Activated CD4-positive, CD25-positive, alpha-beta regulatory T cell (primary cell): ENCODE results near the gene CALCOCO2.
"Not testable (repeated sequence)": the region's sequence is repeated elsewhere in the genome, so short reads cannot be mapped to it uniquely, and the experiment has no call there.

ENCODE experiments used
- DNase-seq, 4 experiments: peaks; one replicate each; lab custom pipeline; 2025; lab: John Stamatoyannopoulos, UW

CALCOCO2 gene

DNA sequence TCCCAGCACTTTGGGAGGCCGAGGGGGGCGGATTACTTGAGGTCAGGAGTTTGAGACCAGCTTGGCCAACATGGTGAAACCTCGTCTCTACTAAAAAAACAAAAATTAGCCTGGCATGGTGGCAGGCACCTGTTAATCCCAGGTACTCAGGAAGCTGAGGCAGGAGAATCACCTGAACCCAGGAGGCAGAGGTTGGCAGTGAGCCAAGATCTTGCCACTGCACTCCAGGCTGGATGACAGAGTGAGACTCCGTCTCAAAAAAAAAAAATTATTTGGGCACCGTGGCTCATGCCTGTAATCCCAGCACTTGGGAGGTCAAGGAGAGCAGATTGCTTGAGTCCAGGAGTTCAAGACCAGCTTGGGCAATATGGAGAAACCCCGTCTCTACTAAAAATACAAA is 9.9 kb upstream of the CALCOCO2 start:
- not testable (repeated sequence) for DNase-seq

DNA sequence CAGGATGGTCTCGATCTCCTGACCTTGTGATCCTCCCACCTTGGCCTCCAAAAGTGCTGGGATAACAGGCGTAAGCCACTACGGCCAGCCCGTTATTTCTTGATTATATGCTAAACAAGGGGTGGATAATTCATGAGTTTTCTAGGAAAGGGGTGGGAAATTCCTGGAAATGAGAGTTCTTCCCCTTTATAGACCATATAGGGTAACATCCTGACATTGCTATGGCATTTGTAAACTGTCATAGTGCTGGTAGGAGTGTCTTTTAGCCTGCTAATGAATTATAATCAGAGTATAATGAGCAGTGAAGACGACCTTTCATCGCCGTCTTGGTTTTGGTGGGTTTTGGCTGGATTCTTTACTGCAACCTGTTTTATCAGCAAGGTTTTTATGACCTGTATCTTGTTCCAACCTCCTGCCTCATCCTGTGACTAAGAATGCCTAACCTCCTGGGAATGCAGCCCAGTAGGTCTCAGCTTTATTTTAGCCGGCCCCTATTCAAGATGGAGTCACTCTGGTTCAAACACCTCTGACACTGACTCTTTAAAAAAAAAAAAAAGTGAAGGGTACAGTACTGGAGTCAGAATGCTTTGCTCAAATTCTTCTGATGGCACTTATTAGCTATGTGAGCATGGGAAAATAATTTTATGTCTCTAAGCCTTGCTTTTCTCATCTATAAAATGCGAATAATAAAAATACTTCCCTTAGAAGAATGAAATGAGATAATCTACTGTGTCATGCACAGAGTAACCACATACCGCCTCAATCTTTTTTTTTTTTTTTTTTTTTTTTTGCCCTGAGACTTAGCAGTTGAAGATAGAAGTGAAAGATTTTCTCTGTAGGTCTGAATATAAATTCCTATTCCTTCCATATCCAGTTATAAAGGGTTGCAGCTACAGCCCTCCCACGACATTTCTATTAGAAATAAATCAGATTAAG is 5.1 kb upstream of the CALCOCO2 start:
- no peak for DNase-seq

DNA sequence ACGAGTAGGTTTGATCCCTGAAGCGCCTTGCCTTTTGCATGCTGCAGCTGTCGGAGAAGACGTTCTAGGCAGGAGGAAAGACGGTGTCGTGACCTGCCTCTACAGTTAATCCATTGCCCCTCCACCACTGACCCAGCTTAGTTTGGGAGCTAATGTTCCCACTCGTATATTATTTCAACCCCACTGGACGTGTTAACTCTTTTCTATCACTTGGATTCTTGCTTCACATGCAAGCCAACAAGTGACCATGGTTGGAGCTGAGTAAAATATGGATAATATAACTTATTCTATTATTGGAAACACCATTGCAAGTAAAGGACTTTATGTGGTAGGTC is 681 bp downstream of the CALCOCO2 start:
- no peak for DNase-seq

GRCh38 chr17:48834973-48835372 is 4.1 kb downstream of the CALCOCO2 start:
- no peak for DNase-seq

DNA sequence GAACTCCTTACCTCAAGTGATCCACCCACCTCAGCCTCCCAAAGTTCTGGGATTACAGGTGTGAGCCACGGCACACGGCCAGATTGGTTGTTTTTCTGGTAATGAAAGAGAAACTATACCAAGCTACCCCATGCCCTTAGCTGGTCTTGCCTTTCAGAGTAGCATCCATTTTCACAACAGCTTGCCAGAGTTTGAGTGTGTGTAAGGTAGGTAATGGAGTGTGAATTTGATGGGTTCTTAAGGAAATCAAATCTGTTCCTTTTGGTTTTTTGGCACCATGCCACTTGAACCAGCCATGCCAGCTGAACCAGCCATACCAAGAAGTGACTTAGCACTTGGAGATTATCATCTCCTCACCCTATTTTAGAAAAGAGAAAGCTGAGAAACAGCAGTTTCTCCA is 5.1 kb downstream of the CALCOCO2 start:
- DNase-seq = no peak

DNA sequence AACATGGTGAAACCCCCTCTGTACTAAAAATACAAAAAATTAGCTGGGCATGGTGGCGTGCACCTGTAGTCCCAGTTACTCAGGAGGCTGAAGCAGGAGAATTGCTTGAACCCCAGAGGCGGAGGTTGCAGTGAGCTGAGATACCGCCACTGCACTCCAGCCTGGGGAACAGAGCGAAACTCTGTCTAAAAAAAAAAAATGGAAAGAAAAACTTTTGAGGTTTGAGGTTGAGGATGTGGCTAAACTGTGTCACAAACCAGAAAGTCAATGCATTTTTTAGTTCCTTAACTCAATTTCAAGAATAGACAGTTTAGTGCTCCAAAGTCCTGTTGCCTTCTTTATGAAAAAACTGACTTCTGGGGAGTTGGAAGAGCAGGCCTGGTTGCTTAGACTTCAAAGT is 6.6 kb downstream of the CALCOCO2 start:
- DNase-seq = not testable (repeated sequence)

- DNase-seq = no peak
Observed at GRCh38 chr17:48840441-48840840, 9.6 kb downstream of the CALCOCO2 start.

DNA sequence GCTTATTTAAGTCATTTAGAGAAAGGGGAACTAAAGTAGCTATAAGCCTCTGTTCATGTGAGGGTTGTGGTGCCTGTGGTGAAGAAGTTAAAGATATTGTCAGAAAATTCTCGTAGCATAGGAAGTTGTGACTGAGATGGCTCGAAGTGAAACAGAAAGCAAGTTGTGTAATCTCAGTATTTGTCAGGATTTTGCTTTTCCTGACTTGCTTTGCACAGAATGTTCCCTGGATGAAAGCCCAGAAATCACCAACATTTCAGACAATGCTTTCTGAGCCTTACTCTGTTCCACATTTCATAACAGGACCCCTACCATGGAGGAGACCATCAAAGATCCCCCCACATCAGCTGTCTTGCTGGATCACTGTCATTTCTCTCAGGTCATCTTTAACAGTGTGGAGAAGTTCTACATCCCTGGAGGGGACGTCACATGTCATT is 10.6 kb downstream of the CALCOCO2 start:
- DNase-seq = no peak

- DNase-seq = no peak
Observed at GRCh38 chr17:48842746-48843145, 11.9 kb downstream of the CALCOCO2 start.

DNA sequence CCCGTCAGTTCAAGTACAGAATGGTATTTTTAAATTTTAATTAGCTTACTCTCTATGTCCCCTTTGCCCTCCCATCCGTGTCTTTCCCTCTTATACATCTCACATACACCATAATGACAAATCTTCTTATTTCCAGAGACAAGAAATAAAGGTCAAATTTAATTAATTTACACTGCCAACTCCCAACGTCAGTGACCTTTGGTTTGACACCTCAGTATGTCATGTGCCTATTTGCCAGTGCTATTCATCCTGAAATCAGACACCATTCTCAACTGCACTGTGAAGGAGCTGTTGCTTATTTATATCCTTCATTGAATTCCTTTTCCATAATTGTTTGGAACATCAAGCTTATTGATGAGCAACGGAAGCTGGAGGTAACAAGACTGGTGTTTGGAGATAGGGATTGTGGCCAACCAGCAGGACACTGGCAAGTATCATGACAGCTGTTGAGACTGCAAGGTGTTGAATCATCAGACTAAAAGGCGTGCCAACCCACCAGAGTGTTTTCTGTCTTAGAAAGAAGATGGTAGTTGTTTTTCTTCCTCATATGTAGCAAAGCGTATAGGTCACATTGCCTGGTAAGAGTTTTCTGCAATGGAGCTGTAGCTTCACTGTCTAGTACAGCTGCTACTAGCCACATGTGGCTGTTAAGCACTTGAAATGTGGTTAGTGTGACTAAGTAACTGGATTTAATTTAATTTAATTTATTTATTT is 12.5 kb downstream of the CALCOCO2 start:
- DNase-seq = no peak

- no peak for DNase-seq
Observed at GRCh38 chr17:48850792-48851323, 20.0 kb downstream of the CALCOCO2 start.

- DNase-seq = no peak
Observed at GRCh38 chr17:48854774-48855476, 24.1 kb downstream of the CALCOCO2 start.

DNA sequence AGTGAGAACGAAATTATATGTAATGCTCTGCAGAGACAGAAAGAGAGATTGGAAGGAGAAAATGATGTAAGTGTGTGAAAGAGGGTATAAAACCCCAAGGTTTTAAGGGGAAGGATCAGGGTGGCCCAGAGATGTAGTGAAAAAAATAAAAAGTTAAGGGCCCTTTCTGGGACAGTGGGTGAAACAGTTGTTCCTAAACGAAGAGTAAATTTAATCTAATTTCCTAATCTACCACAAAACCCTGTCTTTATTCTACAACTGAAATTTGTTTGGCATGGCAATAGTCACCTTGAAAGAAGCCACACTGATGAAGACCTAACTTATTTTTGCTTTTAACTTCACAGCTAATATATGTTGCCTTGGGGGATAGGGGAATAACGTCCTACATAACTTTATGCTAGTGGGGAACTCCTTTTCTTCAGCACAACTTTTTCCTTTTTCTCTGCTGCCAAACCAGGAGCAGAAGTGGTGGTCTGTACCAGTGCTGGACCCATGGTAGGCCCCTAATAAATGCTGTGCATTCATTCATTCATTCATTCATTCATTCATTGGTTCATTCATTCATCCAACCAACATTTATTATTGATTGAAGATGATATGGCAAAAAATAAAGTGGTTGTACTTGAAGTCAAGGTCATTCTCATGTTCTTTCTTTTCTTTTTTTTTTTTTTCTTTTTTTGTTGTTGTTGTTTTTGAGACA is 25.4 kb downstream of the CALCOCO2 start:
- DNase-seq = no peak

DNA sequence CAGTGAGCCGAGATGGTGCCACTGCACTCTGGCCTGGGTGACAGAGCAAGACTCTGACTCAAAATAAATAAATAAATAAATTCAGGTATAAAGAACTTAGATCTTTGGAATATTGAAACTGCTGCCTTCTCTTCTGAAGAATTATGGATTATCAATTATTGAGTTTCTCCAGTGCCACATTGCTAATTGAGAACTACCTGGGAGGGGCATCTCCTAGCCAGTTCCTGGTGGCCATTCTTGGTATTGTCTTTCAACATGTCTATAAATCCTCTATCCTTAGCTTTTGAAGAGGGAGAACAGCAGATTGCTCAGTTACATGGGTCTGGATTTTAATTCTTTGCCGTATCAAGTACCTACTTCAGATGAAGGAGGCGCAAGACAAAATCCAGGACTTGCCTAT is 29.2 kb downstream of the CALCOCO2 start:
- DNase-seq = no peak

DNA sequence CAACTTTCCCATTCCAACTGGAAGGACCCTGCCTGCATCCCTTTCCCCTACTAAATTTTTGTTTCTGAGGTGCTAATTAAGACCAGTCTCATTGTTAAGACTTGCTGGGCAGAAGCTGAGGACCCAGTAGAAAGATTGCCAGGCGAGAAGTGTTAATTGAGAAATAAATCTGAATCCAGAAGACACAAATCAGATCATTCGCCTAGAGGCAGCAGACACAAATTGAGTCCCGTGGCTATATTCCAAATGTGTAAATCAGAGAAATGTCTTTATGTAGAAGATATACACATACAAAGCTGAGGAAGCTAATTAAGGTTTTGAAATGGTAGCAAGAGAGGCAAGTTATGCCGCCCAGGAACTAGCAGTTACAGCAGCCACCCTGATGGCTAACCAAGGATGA is 29.6 kb downstream of the CALCOCO2 start:
- DNase-seq = no peak

DNA sequence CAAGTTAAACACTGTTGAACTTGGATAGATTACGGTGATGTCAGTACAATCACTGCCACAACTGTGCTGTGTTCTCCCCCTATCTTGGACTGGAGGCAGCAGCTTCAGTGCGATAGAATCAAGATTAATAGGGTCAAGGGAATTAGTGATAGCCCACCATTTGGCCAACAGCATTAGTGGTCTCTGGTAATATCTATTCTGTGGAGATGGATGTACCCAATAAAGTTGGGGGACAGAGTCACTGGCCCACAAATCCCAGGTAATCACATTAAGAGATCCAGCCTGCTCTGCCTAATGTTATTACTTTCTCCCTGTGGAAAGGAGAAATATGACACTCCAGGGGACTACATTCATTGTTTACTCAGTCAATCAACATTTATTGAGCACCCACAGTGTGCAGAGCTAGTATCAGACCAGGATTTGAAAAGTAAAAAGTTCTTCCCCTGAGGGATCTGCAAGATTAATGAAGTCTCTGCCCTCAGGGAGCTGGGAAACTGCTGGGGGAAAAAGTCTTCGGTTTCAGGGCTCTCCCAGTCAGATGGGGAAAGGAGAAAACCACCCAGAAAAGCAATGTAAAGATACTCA is 38.2 kb downstream of the CALCOCO2 start:
- no peak for DNase-seq

DNA sequence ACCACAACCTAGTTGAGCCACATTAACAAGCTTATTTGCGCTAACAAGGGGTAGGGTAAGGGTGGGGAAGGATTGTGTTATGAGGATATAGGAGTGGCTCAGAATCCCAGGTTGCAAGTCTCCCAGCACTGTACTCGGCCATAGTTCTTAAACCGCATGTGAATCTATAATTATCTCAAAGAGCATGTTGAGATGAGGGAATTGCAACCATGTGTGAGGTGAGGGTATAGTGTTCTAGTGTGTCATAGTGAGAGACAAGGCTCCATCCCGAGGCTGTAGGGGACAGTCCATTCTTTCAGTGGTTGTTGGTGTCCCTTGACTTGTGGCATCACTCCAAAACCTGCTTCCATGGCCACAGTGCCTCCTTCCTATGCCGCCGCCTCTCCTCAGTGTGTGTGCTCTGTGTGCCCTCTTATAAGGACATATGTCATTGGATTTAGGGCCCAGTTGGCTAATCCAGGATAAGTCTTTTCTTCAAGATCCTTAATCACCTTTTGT is 39.0 kb downstream of the CALCOCO2 start:
- no peak for DNase-seq

DNA sequence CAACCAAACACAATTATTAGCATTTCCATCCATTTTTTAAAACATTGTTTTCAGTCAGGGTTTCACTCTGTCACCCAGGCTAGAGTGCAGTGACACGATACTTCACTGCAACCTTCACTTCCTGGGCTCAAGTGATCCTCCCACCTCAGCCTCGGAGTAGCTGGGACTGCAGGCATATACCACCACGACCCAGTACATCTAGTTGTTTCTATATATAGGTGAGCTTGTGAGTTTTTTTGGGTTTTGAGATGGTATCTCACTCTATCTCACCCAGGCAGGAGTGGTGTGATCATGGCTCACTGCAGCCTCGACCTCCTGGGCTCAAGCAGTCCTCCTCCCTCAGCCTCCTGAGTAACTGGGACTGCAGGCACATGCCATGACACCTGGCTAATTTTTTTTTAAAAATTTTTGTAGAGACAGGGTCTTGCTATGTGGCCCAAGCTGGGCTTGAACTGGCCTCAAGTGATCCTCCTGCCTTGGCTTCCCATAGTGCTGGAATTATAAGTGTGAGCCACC is 40.3 kb downstream of the CALCOCO2 start:
- no peak for DNase-seq

DNA sequence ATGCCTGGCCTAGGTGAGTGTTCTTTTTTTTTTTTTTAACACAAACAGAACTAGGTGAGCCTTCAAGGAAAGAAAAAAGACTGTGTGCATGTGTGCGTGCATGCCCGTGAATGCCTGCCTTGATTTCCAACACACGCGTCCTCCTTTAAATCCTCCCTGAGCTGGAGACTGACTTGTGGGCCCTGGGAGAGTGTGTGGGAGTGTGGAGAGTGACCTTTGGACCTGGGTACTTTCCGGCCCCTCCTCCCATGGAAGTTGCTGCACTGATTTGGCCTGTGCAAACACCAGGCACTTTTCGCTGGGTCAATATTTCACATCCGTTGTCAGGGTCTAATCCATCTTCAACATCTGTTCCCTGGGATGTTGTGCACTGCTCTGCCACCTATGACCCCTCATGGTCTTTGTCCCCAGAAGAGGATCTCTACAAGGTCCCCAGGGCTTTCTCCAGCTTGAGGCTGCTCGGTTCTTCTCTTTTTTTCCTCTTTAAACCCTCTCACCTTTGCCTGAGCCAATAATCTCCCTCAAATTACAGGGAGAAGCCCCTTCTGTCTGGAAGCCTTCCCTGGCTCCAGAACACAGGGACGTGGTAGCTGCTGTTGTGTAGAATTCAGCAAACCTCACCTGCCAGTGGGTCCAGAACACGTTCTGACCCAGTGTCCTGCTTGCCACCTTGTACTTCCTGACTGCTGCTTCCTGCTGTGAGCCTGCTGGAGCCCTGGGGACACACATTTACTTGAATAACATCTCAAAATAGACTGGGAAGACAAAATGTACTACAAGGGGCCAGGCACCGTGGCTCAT is 40.9 kb downstream of the CALCOCO2 start:
- DNase-seq = no peak

- DNase-seq = not testable (repeated sequence)
Observed at GRCh38 chr17:48872409-48872808, 41.6 kb downstream of the CALCOCO2 start.
